ENCODE results near the gene GRSF1. TPM values are rescaled to one million over a fixed set of nuclear protein-coding genes. Genes with fewer than 3 reads are reported as not detected.
A peak's percentile ranks its signal among the peaks of the same experiment; 100 is the strongest.

Gene GRSF1, protein sequence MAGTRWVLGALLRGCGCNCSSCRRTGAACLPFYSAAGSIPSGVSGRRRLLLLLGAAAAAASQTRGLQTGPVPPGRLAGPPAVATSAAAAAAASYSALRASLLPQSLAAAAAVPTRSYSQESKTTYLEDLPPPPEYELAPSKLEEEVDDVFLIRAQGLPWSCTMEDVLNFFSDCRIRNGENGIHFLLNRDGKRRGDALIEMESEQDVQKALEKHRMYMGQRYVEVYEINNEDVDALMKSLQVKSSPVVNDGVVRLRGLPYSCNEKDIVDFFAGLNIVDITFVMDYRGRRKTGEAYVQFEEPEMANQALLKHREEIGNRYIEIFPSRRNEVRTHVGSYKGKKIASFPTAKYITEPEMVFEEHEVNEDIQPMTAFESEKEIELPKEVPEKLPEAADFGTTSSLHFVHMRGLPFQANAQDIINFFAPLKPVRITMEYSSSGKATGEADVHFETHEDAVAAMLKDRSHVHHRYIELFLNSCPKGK
- total RNA-seq (2016; rRNA removed; fragmentation: Illumina TruSeq; extraction: Trizol) (103 and 129 TPM in 2 replicates), polyA plus RNA-seq (2011; rRNA removed) (48.3 and 66.5 TPM in 2 replicates), polyA minus RNA-seq (2011; rRNA and poly(A)+ RNA removed; ENCODE audit: low replicate concordance) (15.2 and 22.8 TPM in 2 replicates), Bru-seq, nascent RNA (percentile 90 among the genes with signal in this experiment), BruChase-seq, experiment 1, labeled RNA remaining after a 6-hour chase (percentile 94 among the genes with signal in this experiment), BruChase-seq, experiment 2, labeled RNA remaining after a 2-hour chase (percentile 93 among the genes with signal in this experiment)
- 14.7 and 16.8 TPM in 2 replicates for total RNA-seq (2016; cell fraction: cytosol; rRNA removed; fragmentation: Illumina TruSeq; extraction: Trizol; ENCODE audit: low read depth)
- total RNA-seq (2016; cell fraction: insoluble cytoplasmic fraction; rRNA removed; fragmentation: Illumina TruSeq; extraction: Trizol): 101 and 129 TPM in 2 replicates
- 43.8 and 46.7 TPM in 2 replicates for total RNA-seq (2016; cell fraction: membrane; rRNA removed; fragmentation: Illumina TruSeq; extraction: Trizol)
- 46.5 and 52.3 TPM in 2 replicates for total RNA-seq (2016; cell fraction: nucleus; rRNA removed; fragmentation: Illumina TruSeq; extraction: Trizol)
- 27.0 and 38.1 TPM in 2 replicates for polyA plus RNA-seq (2011; cell fraction: cytosol; rRNA removed)
- polyA plus RNA-seq (2011; cell fraction: nucleus; rRNA removed): 17.7 and 23.5 TPM in 2 replicates
- 44.1 and 52.7 TPM in 2 replicates for polyA plus RNA-seq (2012)
- polyA plus RNA-seq (2016; cell fraction: cytosol; fragmentation: Illumina TruSeq; extraction: Trizol; ENCODE audit: low read depth): 10.1 and 11.7 TPM in 2 replicates
- 120 and 122 TPM in 2 replicates for polyA plus RNA-seq (2016; cell fraction: insoluble cytoplasmic fraction; fragmentation: Illumina TruSeq; extraction: Trizol; ENCODE audit: low read depth)
- 23.5 and 26.4 TPM in 2 replicates for polyA plus RNA-seq (2016; cell fraction: membrane; fragmentation: Illumina TruSeq; extraction: Trizol; ENCODE audit: low read depth)
- polyA plus RNA-seq (2016; cell fraction: nucleus; fragmentation: Illumina TruSeq; extraction: Trizol; ENCODE audit: insufficient read depth, low read depth): 77.4 and 82.2 TPM in 2 replicates
- 37.9 and 38.2 TPM in 2 replicates for polyA minus RNA-seq (2011; cell fraction: cytosol; rRNA and poly(A)+ RNA removed)
- 28.3 and 37.0 TPM in 2 replicates for polyA minus RNA-seq (2011; cell fraction: nucleus; rRNA and poly(A)+ RNA removed)
- long read RNA-seq, experiment 1, full-length matches to known transcripts: 86 of 100 reads
- long read RNA-seq, experiment 1, partial matches to known transcripts: 6 of 100 reads
- long read RNA-seq, experiment 1, other reads (novel, unspliced or antisense): 8 of 100 reads
- long read RNA-seq, experiment 2, full-length matches to known transcripts: 107 of 200 reads
- long read RNA-seq, experiment 2, partial matches to known transcripts: 31 of 200 reads
- long read RNA-seq, experiment 2, other reads (novel, unspliced or antisense): 62 of 200 reads

DNA sequence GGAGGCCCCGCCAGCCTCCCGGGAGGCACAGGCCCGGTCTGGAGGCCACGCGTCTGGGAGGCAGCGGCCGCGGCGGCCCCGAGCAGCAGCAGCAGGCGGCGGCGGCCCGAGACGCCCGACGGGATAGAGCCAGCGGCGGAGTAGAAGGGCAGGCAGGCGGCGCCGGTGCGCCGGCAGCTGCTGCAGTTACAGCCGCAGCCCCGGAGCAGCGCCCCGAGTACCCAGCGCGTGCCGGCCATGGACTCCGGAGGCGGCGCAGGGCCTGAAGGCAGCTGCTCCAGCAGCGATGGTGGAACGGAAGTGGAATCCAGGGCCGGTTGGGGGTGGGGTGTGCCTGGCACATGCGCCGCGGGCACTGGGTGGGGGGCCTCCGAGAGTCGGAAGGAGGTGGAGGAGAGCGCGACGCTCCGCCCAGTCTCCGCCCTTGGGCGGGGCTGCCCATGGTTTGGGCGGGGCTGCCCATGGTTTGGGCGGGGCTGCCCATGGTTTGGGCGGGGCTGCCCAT is at the start of gene GRSF1:
Gene GRSF1 (minus strand): TSS at position 302 of the 505 bp plus-strand sequence. CDS start 63 bp downstream, at position 239.
- CTCF ChIA-PET (ENCODE audit: low intra/inter-chr PET ratio, low total read pairs): no interaction called here
- TF ChIP-seq BRCA1 (CRISPR knock-in tag; IDR thresholded peaks at IDR 0.05) (peak; percentile 36; the same call in 1 of the 2 replicates), SRY (CRISPR knock-in tag; IDR thresholded peaks at IDR 0.05) (no peak; the same call in 1 of the 2 replicates), ZFYVE20 (CRISPR knock-in tag; IDR thresholded peaks at IDR 0.05; ENCODE audit: borderline replicate concordance, low read depth) (peak; percentile 58; the same call in 1 of the 2 replicates), ZNF556 (CRISPR knock-in tag; IDR thresholded peaks at IDR 0.05; ENCODE audit: borderline replicate concordance) (no peak), RCOR2 (CRISPR knock-in tag; IDR thresholded peaks at IDR 0.05) (no peak), ZNF232 (CRISPR knock-in tag; IDR thresholded peaks at IDR 0.05; ENCODE audit: borderline replicate concordance) (no peak), ZNF773 (CRISPR knock-in tag; IDR thresholded peaks at IDR 0.05; ENCODE audit: borderline replicate concordance) (peak; percentile 31; the same call in 1 of the 2 replicates), ELF3 (CRISPR knock-in tag; IDR thresholded peaks at IDR 0.05) (peak; percentile 36; the same call in 1 of the 2 replicates), ZNF430 (CRISPR knock-in tag; IDR thresholded peaks at IDR 0.05) (no peak), ZFY (CRISPR knock-in tag; IDR thresholded peaks at IDR 0.05) (peak; percentile 59), NCOA2 (CRISPR knock-in tag; IDR thresholded peaks at IDR 0.05) (0 out of 2 replicates have a peak, but pooled peaks have one; percentile 18)
- TF ChIP-seq, protein P1, sequence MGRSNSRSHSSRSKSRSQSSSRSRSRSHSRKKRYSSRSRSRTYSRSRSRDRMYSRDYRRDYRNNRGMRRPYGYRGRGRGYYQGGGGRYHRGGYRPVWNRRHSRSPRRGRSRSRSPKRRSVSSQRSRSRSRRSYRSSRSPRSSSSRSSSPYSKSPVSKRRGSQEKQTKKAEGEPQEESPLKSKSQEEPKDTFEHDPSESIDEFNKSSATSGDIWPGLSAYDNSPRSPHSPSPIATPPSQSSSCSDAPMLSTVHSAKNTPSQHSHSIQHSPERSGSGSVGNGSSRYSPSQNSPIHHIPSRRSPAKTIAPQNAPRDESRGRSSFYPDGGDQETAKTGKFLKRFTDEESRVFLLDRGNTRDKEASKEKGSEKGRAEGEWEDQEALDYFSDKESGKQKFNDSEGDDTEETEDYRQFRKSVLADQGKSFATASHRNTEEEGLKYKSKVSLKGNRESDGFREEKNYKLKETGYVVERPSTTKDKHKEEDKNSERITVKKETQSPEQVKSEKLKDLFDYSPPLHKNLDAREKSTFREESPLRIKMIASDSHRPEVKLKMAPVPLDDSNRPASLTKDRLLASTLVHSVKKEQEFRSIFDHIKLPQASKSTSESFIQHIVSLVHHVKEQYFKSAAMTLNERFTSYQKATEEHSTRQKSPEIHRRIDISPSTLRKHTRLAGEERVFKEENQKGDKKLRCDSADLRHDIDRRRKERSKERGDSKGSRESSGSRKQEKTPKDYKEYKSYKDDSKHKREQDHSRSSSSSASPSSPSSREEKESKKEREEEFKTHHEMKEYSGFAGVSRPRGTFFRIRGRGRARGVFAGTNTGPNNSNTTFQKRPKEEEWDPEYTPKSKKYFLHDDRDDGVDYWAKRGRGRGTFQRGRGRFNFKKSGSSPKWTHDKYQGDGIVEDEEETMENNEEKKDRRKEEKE (IDR thresholded peaks at IDR 0.05): no peak
- TF ChIP-seq, protein P2, sequence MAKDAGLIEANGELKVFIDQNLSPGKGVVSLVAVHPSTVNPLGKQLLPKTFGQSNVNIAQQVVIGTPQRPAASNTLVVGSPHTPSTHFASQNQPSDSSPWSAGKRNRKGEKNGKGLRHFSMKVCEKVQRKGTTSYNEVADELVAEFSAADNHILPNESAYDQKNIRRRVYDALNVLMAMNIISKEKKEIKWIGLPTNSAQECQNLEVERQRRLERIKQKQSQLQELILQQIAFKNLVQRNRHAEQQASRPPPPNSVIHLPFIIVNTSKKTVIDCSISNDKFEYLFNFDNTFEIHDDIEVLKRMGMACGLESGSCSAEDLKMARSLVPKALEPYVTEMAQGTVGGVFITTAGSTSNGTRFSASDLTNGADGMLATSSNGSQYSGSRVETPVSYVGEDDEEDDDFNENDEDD (CRISPR knock-in tag; IDR thresholded peaks at IDR 0.05; ENCODE audit: borderline replicate concordance): peak; percentile 25; the same call in 1 of the 2 replicates

More for the DNA sequence above, at the start of gene GRSF1:
- Histone ChIP-seq H3K4me3 (replicated peaks in 1 of 3; ENCODE audit: insufficient read depth in 1 of 3, low read depth in 2 of 3, low read length in 3 of 3) (peak within 1 kb of the TSS; percentile 88 to 91 (median 90)), H3K36me3 (replicated peaks in 1 of 2; ENCODE audit: control insufficient read depth in 1 of 2, insufficient read depth in 2 of 2, low read length in 2 of 2) (peaks cover 2 to 8% of the 10 kb centered on the region in 2 experiments; a peak in 4 of 5 replicates), H2AFZ (ENCODE audit: low read length) (no peak within 1 kb of the TSS), H3K27me3 (ENCODE audit: control insufficient read depth in 1 of 2, insufficient read depth in 2 of 2, low read length in 2 of 2) (no peaks in the 10 kb centered on the region), H3K9me3 (ENCODE audit: low read length) (no peaks in the 10 kb centered on the region), H3K9ac (ENCODE audit: insufficient read depth, low read depth, low read length) (peak within 1 kb of the TSS; percentile 89), H3K79me2 (ENCODE audit: insufficient read depth, low read length) (peaks cover 35% of the 10 kb centered on the region), H3K4me1 (ENCODE audit: insufficient read depth, low read length) (peaks cover 31% of the 10 kb centered on the region), H4K20me1 (ENCODE audit: insufficient read depth, low read length) (peaks cover 25% of the 10 kb centered on the region), H3K27ac (ENCODE audit: extremely low read length, insufficient read depth, low read length) (peak within 1 kb of the TSS; percentile 75), H3K4me2 (ENCODE audit: low read depth, low read length) (peak within 1 kb of the TSS; percentile 82)
- in situ Hi-C loops (cut with HindIII; ENCODE audit: extremely low pct_ligation_motif_present, low pct_unique_long_range_greater_than_20kb): loop anchor here (10.0 kb wide), 1 partner anchor 155 kb away; the partner anchor contains the start of gene DCK
- BruUV-seq (replicated peaks): no TSS peak
- WGBS (ENCODE audit: low lambda C conversion rate): 0% methylated on average over 3 of the region's 51 CpGs
- ATAC-seq (peak; percentile 91), DNase-seq (ENCODE audit: low spot score) (peak; percentile 79), FAIRE-seq (no peak)
- POLR2A ChIA-PET: interaction anchor here (0.6 to 1.6 kb wide), 5 partner anchors 11 to 154 kb away, joined by 3 to 9 read pairs (median 4); partner anchors contain the start of genes DCK and MOB1B
- intact Hi-C loops (cut with micrococcal nuclease; ENCODE audit: unreplicated experiment): loop anchor here (5.0 kb wide), 5 partner anchors 63 to 187 kb away; partner anchors contain the start of genes DCK, MOB1B and UTP3
